ENCODE data around the gene RRP36. TPM values are rescaled to one million over a fixed set of nuclear protein-coding genes. Genes with fewer than 3 reads are reported as not detected.

Gene RRP36
- polyA plus RNA-seq, 1 donor from 2014 or later: 79.2 TPM

- peak overlapping the region; percentile 95 for H3K4me3 ChIP-seq (ENCODE audit: low read length)
- H3F3A ChIP-seq (ENCODE audit: insufficient read depth, low read length, poor library complexity, severe bottlenecking): no peaks in the 10 kb centered on the region
- H3K9me3 ChIP-seq (ENCODE audit: low read length): no peaks in the 10 kb centered on the region
- H3K27me3 ChIP-seq (ENCODE audit: insufficient read depth, low read depth, low read length): no peaks in the 10 kb centered on the region
- peak overlapping the region; percentile 30 for H2AFZ ChIP-seq (ENCODE audit: low read depth, low read length)
- H3K27ac ChIP-seq (ENCODE audit: low read length): peak overlapping the region; percentile 90
- peaks cover 6% of the 10 kb centered on the region for H3K79me2 ChIP-seq (replicated peaks; ENCODE audit: insufficient read depth, low read length)
- TF ChIP-seq POLR2AphosphoS5 (IDR thresholded peaks at IDR 0.05) (no peak), SMC3 (conservative IDR thresholded peaks at IDR 0.05; ENCODE audit: poor library complexity) (no peak), CTCF (IDR thresholded peaks at IDR 0.05; ENCODE audit: poor library complexity, severe bottlenecking) (no peak), EP300 (conservative IDR thresholded peaks at IDR 0.05; ENCODE audit: poor library complexity, severe bottlenecking) (no peak), EZH2 (IDR thresholded peaks at IDR 0.05; ENCODE audit: borderline replicate concordance, insufficient read depth, low read length, poor library complexity, severe bottlenecking) (no peak), RAD21 (conservative IDR thresholded peaks at IDR 0.05) (no peak), TAF1 (IDR thresholded peaks at IDR 0.05; ENCODE audit: low read depth) (no peak), MXI1 (conservative IDR thresholded peaks at IDR 0.05; ENCODE audit: poor library complexity, severe bottlenecking) (no peak), REST (IDR thresholded peaks at IDR 0.05; ENCODE audit: borderline replicate concordance) (no peak)
- H3K4me2 ChIP-seq (ENCODE audit: low read length): peak overlapping the region; percentile 88
- no peaks in the 10 kb centered on the region for H3K9me2 ChIP-seq (ENCODE audit: insufficient read depth, low read length)
- peak overlapping the region; percentile 83 for H3K9ac ChIP-seq (ENCODE audit: low read length)
- H3K36me3 ChIP-seq (ENCODE audit: insufficient read depth, low read length): no peaks in the 10 kb centered on the region
- no peaks in the 10 kb centered on the region for H4K20me1 ChIP-seq (ENCODE audit: insufficient read depth)
Observed at GRCh38 chr6:42978487-42978838, 43.0 kb upstream of the RRP36 start.

- no peaks in the 10 kb centered on the region for H3K9me3 ChIP-seq (ENCODE audit: low read length)
- H3K4me2 ChIP-seq (ENCODE audit: low read length): peak within 1 kb of the TSS; percentile 88
- H2AFZ ChIP-seq (ENCODE audit: low read depth, low read length): peak within 1 kb of the TSS; percentile 62
- peaks cover 6% of the 10 kb centered on the region for H3K79me2 ChIP-seq (replicated peaks; ENCODE audit: insufficient read depth, low read length)
- H3K27ac ChIP-seq (ENCODE audit: low read length): peak within 1 kb of the TSS; percentile 90
- peak; percentile 77 for TF ChIP-seq TAF1 (IDR thresholded peaks at IDR 0.05; ENCODE audit: low read depth)
- peak; percentile 90 for TF ChIP-seq MXI1 (conservative IDR thresholded peaks at IDR 0.05; ENCODE audit: poor library complexity, severe bottlenecking)
- peak; percentile 37 for TF ChIP-seq EP300 (conservative IDR thresholded peaks at IDR 0.05; ENCODE audit: poor library complexity, severe bottlenecking)
- TF ChIP-seq REST (IDR thresholded peaks at IDR 0.05; ENCODE audit: borderline replicate concordance): peak; percentile 41
- peak; percentile 9 for TF ChIP-seq SMC3 (conservative IDR thresholded peaks at IDR 0.05; ENCODE audit: poor library complexity)
- peak; percentile 42 for TF ChIP-seq CTCF (IDR thresholded peaks at IDR 0.05; ENCODE audit: poor library complexity, severe bottlenecking)
- no peak for TF ChIP-seq EZH2 (IDR thresholded peaks at IDR 0.05; ENCODE audit: borderline replicate concordance, insufficient read depth, low read length, poor library complexity, severe bottlenecking)
- TF ChIP-seq RAD21 (conservative IDR thresholded peaks at IDR 0.05): peak; percentile 17
- TF ChIP-seq POLR2AphosphoS5 (IDR thresholded peaks at IDR 0.05): peak; percentile 92
- H4K20me1 ChIP-seq (ENCODE audit: insufficient read depth): no peaks in the 10 kb centered on the region
- H3K9me2 ChIP-seq (ENCODE audit: insufficient read depth, low read length): no peaks in the 10 kb centered on the region
- no peaks in the 10 kb centered on the region for H3K27me3 ChIP-seq (ENCODE audit: insufficient read depth, low read depth, low read length)
- H3F3A ChIP-seq (ENCODE audit: insufficient read depth, low read length, poor library complexity, severe bottlenecking): peaks cover 3% of the 10 kb centered on the region
- peak within 1 kb of the TSS; percentile 95 for H3K4me3 ChIP-seq (ENCODE audit: low read length)
- H3K9ac ChIP-seq (ENCODE audit: low read length): peak within 1 kb of the TSS; percentile 83
- no peaks in the 10 kb centered on the region for H3K36me3 ChIP-seq (ENCODE audit: insufficient read depth, low read length)
Observed at GRCh38 chr6:42978839-42979522, 42.4 kb upstream of the RRP36 start, which contains the start of gene PEX6. Gene PEX6, minus strand, starts transcription at chr6:42979181. Its CDS starts 31 bp downstream, at chr6:42979150.

Data from neural cell (in vitro differentiated cells).